Peyer's patch (tissue), 4 donors: ENCODE measurements around the gene SLC38A6. TPM values are rescaled to one million over a fixed set of nuclear protein-coding genes. Genes with fewer than 3 reads are reported as not detected.

Source experiments
- DNase-seq, 3 donors: peaks; one replicate each; pipeline ENCODE4 v3.0.0-alpha.2; 2017 to 2019
- H3K27ac ChIP-seq, 4 donors: fragments of 200-600 bp; sonication (generic); one replicate each; pipeline ENCODE4 v1.5.1; 2016 to 2019
- H3K27me3 ChIP-seq, 2 donors: fragments of 200-600 bp; sonication (generic); one replicate each; pipeline ENCODE4 v1.5.1; 2019
- H3K36me3 ChIP-seq, 3 donors: fragments of 200-600 bp; sonication (generic); one replicate each; pipeline ENCODE4 v1.5.1; 2016 to 2019
- H3K4me1 ChIP-seq, 4 donors: fragments of 200-600 bp; sonication (generic); one replicate each; pipeline ENCODE4 v1.5.1; 2016 to 2019
- H3K4me3 ChIP-seq, 4 donors: fragments of 200-600 bp; sonication (generic); 1 replicate in 3 of 4; 2 replicates in 1 of 4; pipeline ENCODE4 v1.5.1; 2016 to 2019; ENCODE audit warnings: mild to moderate bottlenecking in 1 of 4
- H3K9me3 ChIP-seq, 4 donors: fragments of 200-600 bp; sonication (generic); one replicate each; pipeline ENCODE4 v1.5.1; 2016 to 2019; ENCODE audit warnings: mild to moderate bottlenecking in 1 of 4
- CTCF ChIP-seq, 6 experiments: fragments of 450-650 bp in 4 of 6; fragments of 200-600 bp in 2 of 6; sonication (generic) in 1 of 6; IDR thresholded peaks; one replicate each; pipeline ENCODE4 v1.5.1; 2017 to 2019; ENCODE audit warnings: antibody characterized with exemption in 6 of 6, mild to moderate bottlenecking in 3 of 6, moderate library complexity in 1 of 6
- POLR2A ChIP-seq, 2 donors: fragments of 450-650 bp; IDR thresholded peaks; one replicate each; pipeline ENCODE4 v1.5.1; 2017; ENCODE audit warnings: antibody characterized with exemption in 2 of 2, mild to moderate bottlenecking in 2 of 2, moderate library complexity in 2 of 2
- total RNA-seq, 4 donors: library from RNA; depleted of rRNA; stranded (reverse); fragments of >200 nt; gene quantifications; one replicate each; pipeline ENCODE4 v1.1.0, GENCODE V29; 2016

SLC38A6 gene
- total RNA-seq, 4 donors from 2014 or later, result 8.0 to 38.8 (median 15.1) TPM

- no peak for DNase-seq
- H3K9me3 ChIP-seq, result peaks cover 0 to 12% (median 0%) of the 10 kb centered on the region in 4 donors
- no peak overlapping the region for H3K27ac ChIP-seq
- no peaks in the 10 kb centered on the region for H3K36me3 ChIP-seq
- TF ChIP-seq CTCF (IDR thresholded peaks at IDR 0.05) (no peak), POLR2A (IDR thresholded peaks at IDR 0.05) (no peak)
- no peak overlapping the region for H3K4me3 ChIP-seq
- no peaks in the 10 kb centered on the region for H3K4me1 ChIP-seq
- H3K27me3 ChIP-seq, result no peaks in the 10 kb centered on the region
Observed at GRCh38 chr14:60958146-60958545, 22.9 kb upstream of the SLC38A6 start.

DNA sequence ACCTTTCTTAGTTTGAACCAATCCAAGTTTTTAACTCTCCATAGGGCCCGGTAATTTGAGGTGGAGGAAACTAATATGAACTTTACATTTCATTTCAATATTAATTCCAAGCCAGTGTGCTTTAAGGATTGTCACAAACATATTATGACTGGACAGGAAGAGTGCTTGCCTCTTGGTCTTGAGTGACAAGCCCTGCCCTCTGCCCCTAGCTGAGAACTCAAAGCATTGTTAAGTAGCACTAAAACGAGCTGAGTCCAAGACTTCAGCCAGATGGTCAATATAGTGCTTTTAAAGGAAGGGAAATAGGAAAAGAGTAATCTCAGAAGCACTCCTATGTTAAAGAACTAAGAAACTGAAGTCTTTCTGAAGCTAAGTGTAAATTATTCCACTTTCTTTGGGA is 17.3 kb upstream of the SLC38A6 start:
- Histone ChIP-seq H3K4me3 (no peak overlapping the region), H3K27me3 (no peaks in the 10 kb centered on the region), H3K4me1 (no peaks in the 10 kb centered on the region), H3K27ac (no peak overlapping the region), H3K9me3 (peaks cover 0 to 3% (median 0%) of the 10 kb centered on the region in 4 donors), H3K36me3 (no peaks in the 10 kb centered on the region)
- no peak for DNase-seq
- TF ChIP-seq CTCF (IDR thresholded peaks at IDR 0.05) (no peak), POLR2A (IDR thresholded peaks at IDR 0.05) (no peak)

DNA sequence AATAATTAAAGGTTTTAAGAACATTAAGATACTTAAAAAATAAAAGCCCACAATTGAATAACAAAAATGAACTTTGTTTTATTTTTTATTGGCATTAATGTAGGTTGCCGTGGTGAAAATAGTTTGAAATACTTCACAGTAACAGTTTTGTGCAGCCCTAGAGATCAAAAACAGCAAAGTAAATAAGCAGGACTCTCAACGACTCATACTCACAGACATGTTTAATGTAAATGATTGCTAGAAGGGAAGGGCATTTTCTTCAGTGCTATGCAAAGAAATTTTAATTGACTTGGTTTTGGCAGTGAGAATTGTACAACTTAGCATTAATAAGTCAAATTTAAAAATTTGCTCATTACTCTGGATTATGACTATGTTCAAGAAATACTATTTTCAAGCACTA is 16.1 kb upstream of the SLC38A6 start:
- H3K9me3 ChIP-seq, result no peaks in the 10 kb centered on the region
- no peaks in the 10 kb centered on the region for H3K4me1 ChIP-seq
- no peaks in the 10 kb centered on the region for H3K27me3 ChIP-seq
- TF ChIP-seq POLR2A (IDR thresholded peaks at IDR 0.05) (no peak), CTCF (IDR thresholded peaks at IDR 0.05) (no peak)
- DNase-seq, result no peak
- no peak overlapping the region for H3K27ac ChIP-seq
- H3K36me3 ChIP-seq, result no peaks in the 10 kb centered on the region
- no peak overlapping the region for H3K4me3 ChIP-seq

DNA sequence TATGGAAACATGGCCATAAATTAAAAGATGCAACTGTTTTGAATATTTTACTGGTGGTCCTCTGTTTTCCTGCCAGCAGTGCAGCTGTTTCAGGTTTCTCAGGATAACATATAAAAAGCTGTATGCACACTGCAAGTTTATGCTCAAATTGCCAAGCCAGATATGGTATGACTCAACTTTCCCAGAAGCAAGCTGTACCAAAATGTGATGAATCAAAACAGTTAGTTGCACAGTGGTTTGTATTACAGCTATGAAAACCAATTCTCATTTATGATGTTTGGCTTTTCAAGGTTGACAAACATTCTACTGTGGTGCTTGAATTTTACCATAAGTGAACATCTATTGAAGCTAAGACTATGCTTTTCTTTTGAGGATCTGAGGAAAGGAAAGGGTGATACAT is 15.6 kb upstream of the SLC38A6 start:
- Histone ChIP-seq H3K27ac (no peak overlapping the region), H3K4me1 (no peaks in the 10 kb centered on the region), H3K27me3 (no peaks in the 10 kb centered on the region), H3K9me3 (no peaks in the 10 kb centered on the region), H3K4me3 (no peak overlapping the region), H3K36me3 (no peaks in the 10 kb centered on the region)
- TF ChIP-seq CTCF (IDR thresholded peaks at IDR 0.05) (no peak), POLR2A (IDR thresholded peaks at IDR 0.05) (no peak)
- DNase-seq, result no peak

- TF ChIP-seq CTCF (IDR thresholded peaks at IDR 0.05) (no peak), POLR2A (IDR thresholded peaks at IDR 0.05) (no peak)
- no peak overlapping the region for H3K27ac ChIP-seq
- H3K27me3 ChIP-seq, result no peaks in the 10 kb centered on the region
- no peaks in the 10 kb centered on the region for H3K4me1 ChIP-seq
- DNase-seq, result no peak
- H3K36me3 ChIP-seq, result no peaks in the 10 kb centered on the region
- H3K9me3 ChIP-seq, result no peaks in the 10 kb centered on the region
- no peak overlapping the region for H3K4me3 ChIP-seq
Observed at GRCh38 chr14:60968099-60968498, 12.9 kb upstream of the SLC38A6 start.

DNA sequence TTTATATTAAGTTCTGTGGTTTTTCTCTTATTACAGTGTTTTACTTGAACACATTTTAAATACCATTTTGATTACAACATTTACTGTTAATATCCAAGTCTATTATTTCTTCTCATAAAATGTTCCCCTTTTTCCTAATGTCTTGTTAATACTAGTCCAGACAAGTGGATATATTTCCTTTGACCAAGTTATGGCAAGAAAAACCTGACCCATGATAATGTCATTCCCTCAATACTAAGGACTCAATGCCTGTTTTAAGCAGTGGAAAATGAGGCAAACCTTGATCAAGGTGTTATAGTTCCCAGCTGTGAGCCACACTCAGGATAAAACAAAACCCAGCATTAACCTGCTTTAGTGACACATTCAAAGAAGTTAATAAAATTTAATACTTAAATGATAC is 12.4 kb upstream of the SLC38A6 start:
- Histone ChIP-seq H3K9me3 (no peaks in the 10 kb centered on the region), H3K4me1 (no peaks in the 10 kb centered on the region), H3K27me3 (no peaks in the 10 kb centered on the region), H3K4me3 (no peak overlapping the region), H3K27ac (no peak overlapping the region), H3K36me3 (no peaks in the 10 kb centered on the region)
- TF ChIP-seq POLR2A (IDR thresholded peaks at IDR 0.05), result no peak
- no peak for TF ChIP-seq CTCF (IDR thresholded peaks at IDR 0.05)
- no peak for DNase-seq
